Neural progenitor cell (in vitro differentiated cells): ENCODE data around the gene THSD4. TPM values are rescaled to one million over a fixed set of nuclear protein-coding genes. Genes with fewer than 3 reads are reported as not detected.

Experiments
- DNase-seq: peaks from one replicate; pipeline ENCODE4 v3.0.0-alpha.2; 2016; ENCODE audit warnings: low spot score
- H2AFZ ChIP-seq: fragments of 200-600 bp; sonication (generic); replicated peaks from 2 replicates; pipeline ENCODE4 v1.6.1; 2016; ENCODE audit warnings: antibody characterized with exemption
- H3F3A ChIP-seq: fragments of 200-600 bp; sonication (generic); 2 replicates; pipeline ENCODE4 v1.6.1; 2016; ENCODE audit warnings: antibody characterized with exemption, low read depth
- H3K27ac ChIP-seq: fragments of 200-600 bp; sonication (generic); 2 replicates; pipeline ENCODE4 v1.5.1; 2016; ENCODE audit warnings: mild to moderate bottlenecking
- H3K27me3 ChIP-seq: fragments of 200-600 bp; sonication (generic); 2 replicates; pipeline ENCODE4 v1.6.1; 2016; ENCODE audit warnings: mild to moderate bottlenecking, moderate library complexity
- H3K36me3 ChIP-seq: fragments of 200-600 bp; sonication (generic); 2 replicates; pipeline ENCODE4 v1.5.1; 2016
- H3K4me1 ChIP-seq: fragments of 200-600 bp; sonication (generic); 2 replicates; pipeline ENCODE4 v1.6.1; 2016; ENCODE audit warnings: mixed run types
- H3K4me2 ChIP-seq: fragments of 200-600 bp; sonication (generic); 2 replicates; pipeline ENCODE4 v1.6.1; 2016
- H3K4me3 ChIP-seq: fragments of 200-600 bp; sonication (generic); 2 replicates; pipeline ENCODE4 v1.5.1; 2016
- H3K79me2 ChIP-seq: fragments of 200-600 bp; sonication (generic); 2 replicates; pipeline ENCODE4 v1.6.1; 2016; ENCODE audit warnings: low read depth
- H3K9ac ChIP-seq: fragments of 200-600 bp; sonication (generic); 2 replicates; pipeline ENCODE4 v1.6.1; 2016
- H3K9me3 ChIP-seq: fragments of 200-600 bp; sonication (generic); 2 replicates; pipeline ENCODE4 v1.5.1; 2016; ENCODE audit warnings: low read depth
- H4K20me1 ChIP-seq: fragments of 200-600 bp; sonication (generic); 2 replicates; pipeline ENCODE4 v1.6.1; 2016; ENCODE audit warnings: low read depth
- H3K27ac Mint-ChIP-seq: 3 replicates; pipeline ENCODE4 v1.8.0; 2021; ENCODE audit warnings: mixed read lengths
- H3K27me3 Mint-ChIP-seq: 2 replicates; pipeline ENCODE4 v1.8.0; 2022; ENCODE audit warnings: low read depth, mild to moderate bottlenecking, inconsistent platforms, moderate library complexity, mixed read lengths; ENCODE audit not compliant: insufficient read depth
- H3K36me3 Mint-ChIP-seq: 3 replicates; pipeline ENCODE4 v1.8.0; 2021; ENCODE audit warnings: mixed read lengths
- H3K4me1 Mint-ChIP-seq: 3 replicates; pipeline ENCODE4 v1.8.0; 2021; ENCODE audit warnings: mixed read lengths
- H3K4me3 Mint-ChIP-seq: 3 replicates; pipeline ENCODE4 v1.8.0; 2021; ENCODE audit warnings: mild to moderate bottlenecking, moderate library complexity, mixed read lengths
- H3K9me3 Mint-ChIP-seq: 3 replicates; pipeline ENCODE4 v1.8.0; 2020; ENCODE audit warnings: mixed read lengths
- EZH2 ChIP-seq: fragments of 200-600 bp; sonication (generic); IDR thresholded peaks from 2 replicates; pipeline ENCODE4 v1.6.1; 2017; ENCODE audit warnings: antibody characterized with exemption, mild to moderate bottlenecking, moderate library complexity
- EZH2phosphoT487 ChIP-seq: fragments of 200-600 bp; sonication (generic); IDR thresholded peaks from 2 replicates; pipeline ENCODE4 v1.6.1; 2017; ENCODE audit warnings: antibody characterized with exemption
- total RNA-seq: library from RNA; depleted of rRNA; stranded (reverse); fragments of >200 nt; gene quantifications from 2 replicates; pipeline ENCODE4 v1.2.3, GENCODE V29; 2015; ENCODE audit warnings: low replicate concordance
- TF ChIP-seq, protein P1 (sequence below): fragments of 200-600 bp; sonication (generic); IDR thresholded peaks from 2 replicates; pipeline ENCODE4 v1.5.1; 2017; ENCODE audit warnings: antibody characterized with exemption, mild to moderate bottlenecking

THSD4 gene
- total RNA-seq, 1 donor from 2014 or later, result 2.4 TPM

DNA sequence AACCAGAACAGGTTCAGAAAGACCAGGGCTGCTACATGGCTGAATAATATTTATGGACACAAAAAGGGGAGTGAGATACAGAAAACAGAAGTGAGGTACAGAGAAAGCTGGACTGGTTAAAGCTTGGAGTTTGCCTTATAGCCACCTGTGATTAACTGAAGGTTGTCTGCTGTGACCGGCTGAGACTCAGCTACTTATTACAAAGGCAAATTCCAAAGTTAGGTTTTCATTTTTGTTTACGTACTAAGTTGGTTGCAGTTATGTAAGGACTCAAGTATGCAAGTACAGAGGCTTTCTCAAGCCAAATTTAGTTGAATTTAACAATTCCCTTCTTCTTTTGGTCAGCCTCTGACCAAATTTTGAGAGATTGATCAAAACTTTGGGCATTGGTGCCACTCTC is 264.6 kb downstream of the THSD4 start:
- H3K4me2 ChIP-seq, result no peak overlapping the region

DNA sequence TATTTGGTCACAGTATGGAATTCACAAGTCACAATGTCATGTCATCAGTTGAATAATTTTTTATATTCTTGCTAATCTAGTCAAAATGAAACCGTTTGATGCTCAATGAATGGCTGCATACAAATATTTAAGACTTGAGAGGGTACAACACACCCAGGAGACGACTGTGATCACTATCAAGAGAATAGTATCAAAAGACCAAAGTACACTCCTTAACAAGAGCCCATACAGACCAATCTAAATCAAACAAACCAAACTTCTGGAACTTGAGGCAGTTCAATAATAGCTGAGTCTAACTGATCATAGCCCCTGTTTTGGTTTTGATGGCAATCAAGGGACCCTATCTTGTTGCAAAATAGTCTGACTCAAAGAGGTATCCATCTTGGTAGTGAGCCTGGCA is 265.1 kb downstream of the THSD4 start:
- no peak overlapping the region for H2AFZ ChIP-seq
- H3K27me3 ChIP-seq, result no peaks in the 10 kb centered on the region
- TF ChIP-seq, protein P1, sequence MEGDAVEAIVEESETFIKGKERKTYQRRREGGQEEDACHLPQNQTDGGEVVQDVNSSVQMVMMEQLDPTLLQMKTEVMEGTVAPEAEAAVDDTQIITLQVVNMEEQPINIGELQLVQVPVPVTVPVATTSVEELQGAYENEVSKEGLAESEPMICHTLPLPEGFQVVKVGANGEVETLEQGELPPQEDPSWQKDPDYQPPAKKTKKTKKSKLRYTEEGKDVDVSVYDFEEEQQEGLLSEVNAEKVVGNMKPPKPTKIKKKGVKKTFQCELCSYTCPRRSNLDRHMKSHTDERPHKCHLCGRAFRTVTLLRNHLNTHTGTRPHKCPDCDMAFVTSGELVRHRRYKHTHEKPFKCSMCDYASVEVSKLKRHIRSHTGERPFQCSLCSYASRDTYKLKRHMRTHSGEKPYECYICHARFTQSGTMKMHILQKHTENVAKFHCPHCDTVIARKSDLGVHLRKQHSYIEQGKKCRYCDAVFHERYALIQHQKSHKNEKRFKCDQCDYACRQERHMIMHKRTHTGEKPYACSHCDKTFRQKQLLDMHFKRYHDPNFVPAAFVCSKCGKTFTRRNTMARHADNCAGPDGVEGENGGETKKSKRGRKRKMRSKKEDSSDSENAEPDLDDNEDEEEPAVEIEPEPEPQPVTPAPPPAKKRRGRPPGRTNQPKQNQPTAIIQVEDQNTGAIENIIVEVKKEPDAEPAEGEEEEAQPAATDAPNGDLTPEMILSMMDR, result no peak
- H3K27me3 Mint-ChIP-seq, result peaks cover 3% of the 10 kb centered on the region
- no peaks in the 10 kb centered on the region for H3K9me3 Mint-ChIP-seq
- no peaks in the 10 kb centered on the region for H3K4me1 ChIP-seq
- no peak overlapping the region for H3K9ac ChIP-seq
- no peaks in the 10 kb centered on the region for H3K4me1 Mint-ChIP-seq
- no peaks in the 10 kb centered on the region for H3K36me3 ChIP-seq
- no peak for DNase-seq
- H3K27ac Mint-ChIP-seq, result no peak overlapping the region
- peaks cover 2% of the 10 kb centered on the region for H3K36me3 Mint-ChIP-seq
- H4K20me1 ChIP-seq, result no peaks in the 10 kb centered on the region
- H3K4me2 ChIP-seq, result no peak overlapping the region
- no peaks in the 10 kb centered on the region for H3F3A ChIP-seq
- no peaks in the 10 kb centered on the region for H3K79me2 ChIP-seq
- H3K4me3 Mint-ChIP-seq, result no peak overlapping the region
- H3K27ac ChIP-seq, result no peak overlapping the region
- no peaks in the 10 kb centered on the region for H3K9me3 ChIP-seq
- H3K4me3 ChIP-seq, result no peak overlapping the region

More for the DNA sequence above, 264.6 kb downstream of the THSD4 start:
- no peaks in the 10 kb centered on the region for H3K9me3 ChIP-seq
- no peaks in the 10 kb centered on the region for H3K4me1 ChIP-seq
- no peaks in the 10 kb centered on the region for H3K79me2 ChIP-seq
- H2AFZ ChIP-seq, result no peak overlapping the region
- Mint-ChIP-seq H3K27me3 (peaks cover 3% of the 10 kb centered on the region), H3K9me3 (no peaks in the 10 kb centered on the region), H3K36me3 (peaks cover 2% of the 10 kb centered on the region), H3K4me1 (no peaks in the 10 kb centered on the region), H3K27ac (no peak overlapping the region), H3K4me3 (no peak overlapping the region)
- H4K20me1 ChIP-seq, result no peaks in the 10 kb centered on the region
- TF ChIP-seq EZH2phosphoT487 (no peak), EZH2 (no peak)
- TF ChIP-seq, protein P1, result no peak
- no peaks in the 10 kb centered on the region for H3K27me3 ChIP-seq
- H3K4me3 ChIP-seq, result no peak overlapping the region
- no peak for DNase-seq
- no peak overlapping the region for H3K9ac ChIP-seq
- H3K27ac ChIP-seq, result no peak overlapping the region
- H3F3A ChIP-seq, result no peaks in the 10 kb centered on the region
- H3K36me3 ChIP-seq, result no peaks in the 10 kb centered on the region

DNA sequence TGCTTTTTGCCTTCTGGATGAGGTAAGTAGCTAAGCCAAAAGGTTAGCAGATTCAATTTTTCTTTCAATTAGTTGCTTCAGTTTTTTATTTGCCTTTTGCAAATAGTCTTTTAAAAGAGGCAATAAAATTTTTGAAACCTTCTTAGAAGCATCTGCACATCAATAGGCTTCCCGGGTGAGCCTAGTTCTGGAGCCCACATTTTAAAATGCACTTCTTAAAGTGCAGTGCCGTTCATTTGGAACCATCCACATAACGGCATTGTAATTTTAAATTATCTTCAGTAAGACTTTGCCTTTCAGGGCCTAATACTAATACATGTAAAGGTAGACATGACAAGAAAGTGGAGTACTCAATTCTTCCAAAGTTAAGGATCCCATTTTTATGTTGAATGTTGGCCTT is 269.2 kb downstream of the THSD4 start:
- H3K36me3 Mint-ChIP-seq, result peaks cover 2% of the 10 kb centered on the region
- peaks cover 20% of the 10 kb centered on the region for H3K4me1 Mint-ChIP-seq

More for the DNA sequence above, 269.2 kb downstream of the THSD4 start:
- no peak overlapping the region for H3K27ac Mint-ChIP-seq
- Histone ChIP-seq H3K27ac (no peak overlapping the region), H3K79me2 (no peaks in the 10 kb centered on the region), H3K36me3 (no peaks in the 10 kb centered on the region), H3K9ac (no peak overlapping the region), H3K27me3 (peaks cover 4% of the 10 kb centered on the region), H3K4me2 (no peak overlapping the region), H3F3A (peaks cover 14% of the 10 kb centered on the region), H4K20me1 (no peaks in the 10 kb centered on the region), H3K4me1 (peaks cover 23% of the 10 kb centered on the region), H3K4me3 (no peak overlapping the region), H2AFZ (no peak overlapping the region), H3K9me3 (no peaks in the 10 kb centered on the region)
- no peak for DNase-seq
- H3K27me3 Mint-ChIP-seq, result no peaks in the 10 kb centered on the region
- H3K9me3 Mint-ChIP-seq, result peaks cover 9% of the 10 kb centered on the region
- no peak overlapping the region for H3K4me3 Mint-ChIP-seq
- TF ChIP-seq EZH2 (no peak), EZH2phosphoT487 (no peak)
- TF ChIP-seq, protein P1, result no peak
